ENCODE data around the gene MIA3.

- no peak for TF ChIP-seq CTCF (conservative IDR thresholded peaks at IDR 0.05)
- TF ChIP-seq ZFX (IDR thresholded peaks at IDR 0.05) = no peak
Measured at GRCh38 chr1:222627232-222627631, 9.3 kb downstream of the MIA3 start.

Measured in C4-2B (cell line).